ENCODE measurements around the gene DYNLL1.

GRCh38 chr12:120536064-120536791 lies 40.3 kb downstream of the DYNLL1 start:
- TF ChIP-seq CTCF (conservative IDR thresholded peaks at IDR 0.05; ENCODE audit: low read depth, low read length): no peak
- no peak for TF ChIP-seq EZH2 (IDR thresholded peaks at IDR 0.05; ENCODE audit: borderline replicate concordance, low read depth, low read length, poor library complexity, severe bottlenecking)
